Nephron (organoid): ENCODE measurements around the gene GNB5.

Experiments used
- H3K27ac Mint-ChIP-seq, 3 experiments: 2 replicates each; pipeline ENCODE4 v1.8.0; 2020; ENCODE audit warnings: mixed read lengths in 3 of 3, mild to moderate bottlenecking in 2 of 3, moderate library complexity in 1 of 3
- H3K27me3 Mint-ChIP-seq: 2 replicates; pipeline ENCODE4 v1.8.0; 2021; ENCODE audit warnings: low read depth, mild to moderate bottlenecking, moderate library complexity, mixed read lengths
- H3K36me3 Mint-ChIP-seq: 2 replicates; pipeline ENCODE4 v1.8.0; 2020; ENCODE audit warnings: low read depth, mixed read lengths
- H3K4me1 Mint-ChIP-seq: 2 replicates; pipeline ENCODE4 v1.8.0; 2020; ENCODE audit warnings: mixed read lengths
- H3K4me3 Mint-ChIP-seq, 3 experiments: 2 replicates each; pipeline ENCODE4 v1.8.0; 2020; ENCODE audit warnings: mild to moderate bottlenecking in 3 of 3, mixed read lengths in 3 of 3, moderate library complexity in 2 of 3
- H3K9me3 Mint-ChIP-seq: 2 replicates; pipeline ENCODE4 v1.8.0; 2020; ENCODE audit warnings: mixed read lengths
- TF ChIP-seq, protein P1 (sequence below), 3 experiments: fragments of 200-600 bp; sonication (generic); IDR thresholded peaks; one replicate each; pipeline ENCODE4 v1.5.0; 2021; ENCODE audit warnings: antibody characterized with exemption in 3 of 3; ENCODE audit not compliant: unreplicated experiment in 3 of 3

The GNB5 gene

DNA sequence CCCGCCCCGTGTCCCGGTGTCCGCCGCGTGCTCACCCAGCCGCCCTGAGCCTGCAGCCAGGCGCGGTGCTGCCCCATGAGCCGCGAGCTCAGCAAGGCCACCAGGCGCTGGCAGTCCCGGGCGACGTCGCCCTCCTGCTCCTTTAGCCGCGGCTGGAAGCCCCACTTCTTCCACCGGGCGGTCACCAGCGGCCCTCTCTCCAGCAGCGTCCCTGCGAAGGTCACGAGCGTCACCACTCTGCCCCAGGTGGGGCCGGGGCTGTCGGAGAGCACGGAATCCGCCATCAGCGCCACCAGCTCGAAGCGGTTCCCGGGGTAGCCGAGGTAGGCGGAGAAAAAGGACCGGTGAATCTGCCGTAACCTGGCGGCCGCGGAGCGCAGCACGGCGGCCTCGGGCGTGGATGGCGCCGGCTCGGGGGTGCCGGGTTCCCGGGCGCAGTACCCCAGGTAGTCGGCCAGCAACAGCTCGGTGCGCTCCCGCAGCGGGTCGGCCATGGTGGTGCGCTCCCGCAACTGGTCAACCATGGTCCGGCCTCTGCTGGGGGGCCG is 78.9 kb downstream of the GNB5 start:
- Mint-ChIP-seq H3K27me3 (peaks cover 5% of the 10 kb centered on the region), H3K36me3 (no peaks in the 10 kb centered on the region), H3K27ac (no peak overlapping the region), H3K4me1 (peaks cover 37% of the 10 kb centered on the region), H3K4me3 (no peak overlapping the region), H3K9me3 (peaks cover 2% of the 10 kb centered on the region)
- TF ChIP-seq, protein P1, sequence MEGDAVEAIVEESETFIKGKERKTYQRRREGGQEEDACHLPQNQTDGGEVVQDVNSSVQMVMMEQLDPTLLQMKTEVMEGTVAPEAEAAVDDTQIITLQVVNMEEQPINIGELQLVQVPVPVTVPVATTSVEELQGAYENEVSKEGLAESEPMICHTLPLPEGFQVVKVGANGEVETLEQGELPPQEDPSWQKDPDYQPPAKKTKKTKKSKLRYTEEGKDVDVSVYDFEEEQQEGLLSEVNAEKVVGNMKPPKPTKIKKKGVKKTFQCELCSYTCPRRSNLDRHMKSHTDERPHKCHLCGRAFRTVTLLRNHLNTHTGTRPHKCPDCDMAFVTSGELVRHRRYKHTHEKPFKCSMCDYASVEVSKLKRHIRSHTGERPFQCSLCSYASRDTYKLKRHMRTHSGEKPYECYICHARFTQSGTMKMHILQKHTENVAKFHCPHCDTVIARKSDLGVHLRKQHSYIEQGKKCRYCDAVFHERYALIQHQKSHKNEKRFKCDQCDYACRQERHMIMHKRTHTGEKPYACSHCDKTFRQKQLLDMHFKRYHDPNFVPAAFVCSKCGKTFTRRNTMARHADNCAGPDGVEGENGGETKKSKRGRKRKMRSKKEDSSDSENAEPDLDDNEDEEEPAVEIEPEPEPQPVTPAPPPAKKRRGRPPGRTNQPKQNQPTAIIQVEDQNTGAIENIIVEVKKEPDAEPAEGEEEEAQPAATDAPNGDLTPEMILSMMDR (IDR thresholded peaks at IDR 0.05; ENCODE audit: unreplicated experiment in 3 of 3), result no peak

DNA sequence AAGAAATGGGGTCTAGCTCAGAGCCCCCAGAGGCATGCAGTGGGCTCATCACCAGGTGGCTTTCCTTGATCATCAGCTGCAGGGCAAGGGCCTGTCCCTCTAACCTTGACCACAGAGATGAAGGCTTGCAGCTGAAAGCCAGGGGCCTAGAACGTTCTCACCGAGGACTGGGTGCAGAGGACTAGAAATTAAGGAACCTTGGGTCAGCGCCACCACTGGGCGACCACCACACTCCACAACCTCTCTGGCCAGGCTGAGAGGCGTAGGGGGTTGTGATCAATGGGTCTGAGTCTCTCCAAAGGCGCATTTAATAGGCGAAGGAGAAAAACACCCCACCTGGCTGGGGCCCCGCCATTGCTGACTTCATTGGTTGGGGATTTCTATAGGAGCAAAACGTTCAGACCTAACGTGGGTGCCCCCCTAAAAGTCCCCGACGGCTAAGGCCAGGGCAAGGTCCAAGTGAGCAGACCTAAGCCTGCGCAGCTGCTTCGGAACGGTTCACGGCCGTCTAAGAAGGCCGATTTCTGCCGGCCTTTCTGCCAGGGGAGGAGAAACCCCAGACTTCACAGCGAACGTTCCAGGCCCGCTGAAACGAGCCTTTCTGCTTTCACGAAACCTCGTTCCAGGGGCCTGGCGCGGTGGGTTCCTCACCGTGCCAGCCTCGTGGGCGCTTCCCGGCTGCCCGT is 79.5 kb downstream of the GNB5 start:
- Mint-ChIP-seq H3K27ac (no peak overlapping the region), H3K4me3 (no peak overlapping the region), H3K4me1 (peaks cover 35% of the 10 kb centered on the region), H3K36me3 (no peaks in the 10 kb centered on the region), H3K27me3 (peaks cover 5% of the 10 kb centered on the region), H3K9me3 (peaks cover 2% of the 10 kb centered on the region)
- TF ChIP-seq, protein P1 (IDR thresholded peaks at IDR 0.05; ENCODE audit: unreplicated experiment in 3 of 3), result no peak

DNA sequence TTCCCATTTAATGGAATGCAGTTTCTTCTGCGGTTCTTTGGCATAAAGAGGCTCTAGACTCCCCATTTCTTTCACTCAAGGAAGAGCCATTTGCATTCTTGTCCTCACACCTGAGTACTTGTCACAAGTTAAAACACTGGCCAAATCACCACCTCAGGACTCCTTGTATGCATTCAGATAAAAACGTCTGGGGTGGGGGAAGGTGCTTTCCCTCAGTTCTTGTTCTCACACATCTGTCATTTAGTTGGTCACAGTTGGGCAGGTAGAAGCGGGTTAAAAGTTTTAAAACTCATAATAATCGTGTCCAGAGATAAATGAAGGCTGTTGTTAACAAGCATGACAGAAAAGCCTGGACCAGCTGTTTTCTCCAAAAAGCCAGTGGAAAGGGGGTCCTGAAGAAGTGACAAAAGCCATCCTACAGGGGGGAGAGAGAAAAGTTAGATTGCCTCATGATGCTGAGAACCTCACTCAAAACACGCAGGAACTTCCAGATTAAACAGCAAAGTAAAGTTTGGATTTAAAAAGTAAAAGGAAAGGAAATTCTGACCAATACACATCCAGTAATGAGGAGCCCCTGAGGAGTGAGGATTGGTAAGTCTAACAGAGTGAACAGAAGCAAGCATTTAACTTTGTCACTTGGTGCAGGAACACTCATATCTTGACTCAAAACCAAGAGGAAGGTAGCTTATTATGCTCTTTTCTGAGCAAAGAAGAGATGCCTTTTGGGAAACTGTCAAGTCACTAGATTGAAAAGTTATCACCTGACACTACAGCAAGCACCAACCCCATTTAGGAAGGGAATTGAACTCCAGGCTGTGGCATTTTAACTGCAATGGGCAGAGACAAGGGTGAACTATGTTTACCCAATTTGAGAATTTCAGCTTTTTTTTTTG is 81.4 kb downstream of the GNB5 start:
- peaks cover 5% of the 10 kb centered on the region for H3K27me3 Mint-ChIP-seq
- no peak overlapping the region for H3K4me3 Mint-ChIP-seq
- H3K27ac Mint-ChIP-seq, result no peak overlapping the region
- no peaks in the 10 kb centered on the region for H3K36me3 Mint-ChIP-seq
- peaks cover 2% of the 10 kb centered on the region for H3K9me3 Mint-ChIP-seq
- TF ChIP-seq, protein P1 (IDR thresholded peaks at IDR 0.05; ENCODE audit: unreplicated experiment in 3 of 3), result no peak
- H3K4me1 Mint-ChIP-seq, result peaks cover 19% of the 10 kb centered on the region

DNA sequence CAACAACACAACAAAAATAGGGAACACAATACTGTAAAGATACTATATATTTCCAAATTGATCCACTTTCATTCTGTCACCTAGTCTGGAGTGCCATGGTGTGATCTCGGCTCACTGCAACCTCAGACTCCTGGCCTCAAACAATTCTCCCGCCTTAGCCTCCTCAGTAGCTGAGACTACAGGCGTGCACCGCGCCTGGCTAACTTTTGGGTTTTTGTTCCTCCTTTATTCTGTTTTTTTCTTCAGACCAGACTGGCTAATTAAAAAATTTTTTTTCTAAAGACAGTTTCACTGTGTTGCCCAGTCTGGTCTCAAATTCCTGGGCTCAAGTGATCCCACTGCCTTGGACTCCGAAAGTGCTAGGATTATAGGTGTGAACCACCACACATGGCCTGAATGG is 84.0 kb downstream of the GNB5 start:
- H3K4me3 Mint-ChIP-seq, result no peak overlapping the region
- H3K27ac Mint-ChIP-seq, result no peak overlapping the region
- H3K4me1 Mint-ChIP-seq, result peaks cover 22% of the 10 kb centered on the region
- H3K27me3 Mint-ChIP-seq, result peaks cover 1% of the 10 kb centered on the region
- no peaks in the 10 kb centered on the region for H3K9me3 Mint-ChIP-seq
- H3K36me3 Mint-ChIP-seq, result no peaks in the 10 kb centered on the region
- TF ChIP-seq, protein P1 (IDR thresholded peaks at IDR 0.05; ENCODE audit: unreplicated experiment in 3 of 3), result no peak

DNA sequence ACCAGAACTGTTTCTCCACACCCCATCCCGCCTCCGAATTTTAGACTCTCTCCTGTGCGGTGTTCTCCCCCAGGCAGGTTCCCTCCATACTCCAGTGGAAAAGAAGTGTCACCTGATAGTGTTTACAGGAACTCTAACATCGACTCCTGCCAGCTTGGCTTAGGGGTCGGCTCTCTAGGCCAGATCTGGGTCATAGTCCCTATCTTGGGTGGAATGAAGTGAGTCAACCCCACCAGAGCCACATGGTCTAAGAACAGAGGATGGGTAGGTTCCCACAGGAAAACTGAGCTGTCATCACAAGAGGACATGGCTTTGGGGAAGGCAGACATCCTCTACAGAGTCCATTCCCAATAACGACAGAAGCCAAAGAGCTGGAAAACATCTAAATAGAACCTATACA is 84.6 kb downstream of the GNB5 start:
- H3K4me1 Mint-ChIP-seq, result peaks cover 27% of the 10 kb centered on the region
- H3K4me3 Mint-ChIP-seq, result no peak overlapping the region
- H3K27ac Mint-ChIP-seq, result no peak overlapping the region

More for the DNA sequence above, 84.6 kb downstream of the GNB5 start:
- no peaks in the 10 kb centered on the region for H3K36me3 Mint-ChIP-seq
- no peaks in the 10 kb centered on the region for H3K9me3 Mint-ChIP-seq
- H3K27me3 Mint-ChIP-seq, result peaks cover 5% of the 10 kb centered on the region
- TF ChIP-seq, protein P1 (IDR thresholded peaks at IDR 0.05; ENCODE audit: unreplicated experiment in 3 of 3), result no peak
